BLaER1 treated with 17β-estradiol and CSF1 and Interleukin-3, amounts not matched to agents 10 nM and 100 nM (cell line): ENCODE data around the gene RNF26.

Experiments used
- H3K27ac ChIP-seq, 11 experiments: shearing (Covaris generic); formaldehyde crosslinking; 2 replicates each; pipeline ENCODE4 v1.8.1; 2022
- H3K27me3 ChIP-seq, 11 experiments: shearing (Covaris generic); formaldehyde crosslinking; 2 replicates each; pipeline ENCODE4 v1.8.1; 2022
- H3K36me3 ChIP-seq, 11 experiments: shearing (Covaris generic); formaldehyde crosslinking; 2 replicates each; pipeline ENCODE4 v1.8.1; 2022
- H3K4me1 ChIP-seq, 10 experiments: shearing (Covaris generic); formaldehyde crosslinking; 2 replicates each; pipeline ENCODE4 v1.8.1; 2022
- H3K4me2 ChIP-seq, 11 experiments: shearing (Covaris generic); formaldehyde crosslinking; 2 replicates each; pipeline ENCODE4 v1.8.1; 2022
- H3K4me3 ChIP-seq, 10 experiments: shearing (Covaris generic); formaldehyde crosslinking; 2 replicates each; pipeline ENCODE4 v1.8.1; 2022
- H3K9ac ChIP-seq, 11 experiments: shearing (Covaris generic); formaldehyde crosslinking; 2 replicates each; pipeline ENCODE4 v1.8.1; 2022
- H3K9me3 ChIP-seq, 11 experiments: shearing (Covaris generic); formaldehyde crosslinking; replicated peaks in 1 of 11; 2 replicates each; pipeline ENCODE4 v1.8.1; 2022
- H4K20me1 ChIP-seq, 11 experiments: shearing (Covaris generic); formaldehyde crosslinking; 2 replicates each; pipeline ENCODE4 v1.8.1; 2022
- Cebpa-rat ChIP-seq, 11 experiments: shearing (Covaris generic); IDR thresholded peaks; 2 replicates each; pipeline ENCODE4 v1.8.1; 2022

The RNF26 gene

DNA sequence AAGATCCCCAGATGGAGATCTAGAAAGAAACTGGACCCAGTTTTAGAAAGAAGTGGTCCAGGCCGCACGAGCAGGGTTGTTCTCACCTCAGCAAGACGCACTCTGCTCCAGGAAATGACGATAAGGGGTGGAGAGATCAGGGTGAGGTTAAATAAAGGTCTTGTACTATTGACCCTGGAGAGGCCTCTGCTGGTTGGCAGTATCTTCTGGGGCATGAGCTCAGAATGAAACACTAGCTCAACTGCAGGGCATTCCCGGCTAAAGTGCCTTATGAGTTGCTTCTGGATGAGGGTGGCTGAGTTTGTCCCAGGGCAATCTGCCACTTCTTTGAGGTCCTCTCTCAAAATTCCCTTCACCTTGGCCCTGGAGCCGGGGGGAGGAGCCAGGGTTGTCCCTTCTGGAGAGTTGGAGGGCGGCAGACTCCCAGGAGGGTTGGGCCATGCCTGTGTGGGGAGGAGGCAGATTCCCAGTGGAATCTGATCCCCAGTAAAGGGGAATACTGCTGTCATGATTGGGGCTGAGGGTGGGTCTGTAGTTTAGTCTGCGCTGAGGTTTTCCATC lies 36.2 kb downstream of the RNF26 start:
- Histone ChIP-seq H3K9me3 (no peaks in the 10 kb centered on the region), H3K27ac (no peak overlapping the region), H4K20me1 (no peaks in the 10 kb centered on the region), H3K4me2 (peak overlapping the region in 8 of 11 experiments; percentile 5 to 74 (median 26); a peak in 11 of 22 replicates), H3K27me3 (no peaks in the 10 kb centered on the region), H3K4me3 (no peak overlapping the region), H3K4me1 (peaks cover 20 to 80% (median 65%) of the 10 kb centered on the region in 10 experiments), H3K9ac (peak overlapping the region in 2 of 11 experiments; percentile 44; a peak in 2 of 22 replicates), H3K36me3 (no peaks in the 10 kb centered on the region)
- TF ChIP-seq Cebpa-rat (IDR thresholded peaks at IDR 0.05): no peak

DNA sequence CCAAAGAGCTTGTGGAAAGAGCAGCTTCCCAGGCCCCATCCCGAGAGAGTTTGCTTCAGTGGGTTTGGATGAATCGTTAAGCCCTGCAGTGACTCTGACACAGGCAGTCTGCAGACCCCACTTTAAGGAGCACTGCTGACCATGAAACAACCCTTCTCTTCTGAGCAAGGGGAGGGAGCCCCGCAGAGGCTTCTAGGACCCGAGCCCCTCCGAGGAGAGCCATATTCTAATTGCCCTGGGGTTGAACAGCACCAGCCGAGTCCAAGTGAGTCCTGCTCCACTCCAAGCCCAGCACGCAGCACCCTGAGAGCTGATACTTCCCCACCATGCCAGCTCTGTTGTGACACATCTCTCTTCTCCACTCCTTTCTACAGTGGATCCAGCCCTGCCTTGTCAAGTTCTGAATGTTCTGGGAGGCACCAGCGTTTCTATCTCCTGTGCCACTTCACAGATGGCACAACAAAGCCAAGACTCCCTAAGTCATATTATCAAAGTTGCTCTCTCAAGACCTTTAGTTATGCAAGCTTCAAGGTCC lies 36.8 kb downstream of the RNF26 start:
- H3K9ac ChIP-seq: no peak overlapping the region; a peak in 1 of 22 replicates
- H3K4me1 ChIP-seq: peaks cover 20 to 82% (median 64%) of the 10 kb centered on the region in 10 experiments
- no peak for TF ChIP-seq Cebpa-rat (IDR thresholded peaks at IDR 0.05)
- H3K9me3 ChIP-seq: no peaks in the 10 kb centered on the region
- no peaks in the 10 kb centered on the region for H3K27me3 ChIP-seq
- peak overlapping the region in 7 of 11 experiments; percentile 5 to 74 (median 34); a peak in 11 of 22 replicates for H3K4me2 ChIP-seq
- H3K4me3 ChIP-seq: no peak overlapping the region
- H3K27ac ChIP-seq: no peak overlapping the region
- no peaks in the 10 kb centered on the region for H3K36me3 ChIP-seq
- H4K20me1 ChIP-seq: no peaks in the 10 kb centered on the region

DNA sequence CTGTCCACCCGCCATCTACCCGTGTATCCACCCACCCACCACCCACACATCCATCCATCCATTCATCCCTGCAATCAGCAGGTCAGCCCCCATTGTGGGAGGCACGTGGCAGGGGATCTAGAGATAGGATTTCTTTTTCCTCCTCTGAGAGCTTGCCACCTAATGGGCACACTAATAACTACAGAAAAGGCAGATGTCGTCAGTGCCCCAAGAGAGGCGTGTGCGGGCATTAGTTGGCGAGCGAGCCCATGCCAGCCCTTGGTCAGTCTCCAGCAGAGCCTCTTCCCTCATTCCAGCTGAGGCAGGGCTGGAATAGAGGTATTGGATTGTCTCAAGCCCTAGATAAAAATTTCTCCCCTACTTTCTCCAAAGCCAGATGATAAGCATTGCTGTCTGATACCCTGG lies 37.5 kb downstream of the RNF26 start:
- H4K20me1 ChIP-seq: no peaks in the 10 kb centered on the region; a peak in 1 of 22 replicates
- H3K36me3 ChIP-seq: no peaks in the 10 kb centered on the region
- no peak for TF ChIP-seq Cebpa-rat (IDR thresholded peaks at IDR 0.05)
- peaks cover 20 to 82% (median 69%) of the 10 kb centered on the region in 10 experiments for H3K4me1 ChIP-seq
- no peak overlapping the region; a peak in 1 of 22 replicates for H3K9ac ChIP-seq
- H3K9me3 ChIP-seq: no peaks in the 10 kb centered on the region
- no peaks in the 10 kb centered on the region for H3K27me3 ChIP-seq
- no peak overlapping the region for H3K27ac ChIP-seq
- H3K4me3 ChIP-seq: no peak overlapping the region
- H3K4me2 ChIP-seq: peak overlapping the region in 8 of 11 experiments; percentile 5 to 74 (median 26); a peak in 10 of 22 replicates

DNA sequence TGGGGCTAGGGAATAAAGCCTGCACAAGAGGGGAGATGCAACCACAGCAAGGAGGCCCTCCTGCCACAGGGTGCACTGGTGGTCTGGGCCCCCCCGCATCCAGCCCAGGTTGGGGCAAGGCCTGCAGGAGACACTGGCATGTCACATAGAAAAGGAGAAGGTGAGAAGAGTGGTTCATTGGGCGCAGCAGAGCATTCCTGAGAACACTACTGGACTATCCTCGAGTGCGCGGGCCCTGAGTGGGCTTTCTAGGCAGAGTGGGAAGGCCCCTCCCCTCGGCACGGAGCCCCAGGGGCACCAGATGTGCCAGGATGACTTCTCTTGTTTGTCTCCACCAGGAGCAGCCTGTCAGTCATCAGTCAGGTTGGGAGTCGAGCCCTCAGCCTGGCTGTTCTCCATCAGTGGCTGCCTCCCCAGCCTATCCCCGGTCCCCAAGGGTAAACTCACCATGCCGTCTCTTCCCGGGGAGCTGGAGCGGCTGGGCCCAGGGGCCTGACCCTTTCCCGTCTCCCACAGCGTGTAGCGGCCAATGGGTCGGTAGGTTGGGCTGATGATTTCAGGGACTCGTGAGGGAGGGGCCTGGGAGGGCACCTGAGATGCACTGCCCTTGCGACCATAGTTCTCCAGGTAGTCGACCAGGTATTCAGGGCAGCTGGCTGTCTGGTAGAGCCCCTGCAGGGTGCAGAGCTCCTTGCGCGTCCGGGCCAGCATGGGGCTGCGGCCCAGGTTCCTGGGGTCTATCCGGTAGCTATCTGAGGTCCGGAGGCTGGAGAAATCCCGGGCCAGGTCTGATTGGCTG lies 38.1 kb downstream of the RNF26 start:
- Histone ChIP-seq H3K9me3 (no peaks in the 10 kb centered on the region), H3K4me2 (peak overlapping the region in 8 of 11 experiments; percentile 5 to 74 (median 26); a peak in 9 of 22 replicates)

DNA sequence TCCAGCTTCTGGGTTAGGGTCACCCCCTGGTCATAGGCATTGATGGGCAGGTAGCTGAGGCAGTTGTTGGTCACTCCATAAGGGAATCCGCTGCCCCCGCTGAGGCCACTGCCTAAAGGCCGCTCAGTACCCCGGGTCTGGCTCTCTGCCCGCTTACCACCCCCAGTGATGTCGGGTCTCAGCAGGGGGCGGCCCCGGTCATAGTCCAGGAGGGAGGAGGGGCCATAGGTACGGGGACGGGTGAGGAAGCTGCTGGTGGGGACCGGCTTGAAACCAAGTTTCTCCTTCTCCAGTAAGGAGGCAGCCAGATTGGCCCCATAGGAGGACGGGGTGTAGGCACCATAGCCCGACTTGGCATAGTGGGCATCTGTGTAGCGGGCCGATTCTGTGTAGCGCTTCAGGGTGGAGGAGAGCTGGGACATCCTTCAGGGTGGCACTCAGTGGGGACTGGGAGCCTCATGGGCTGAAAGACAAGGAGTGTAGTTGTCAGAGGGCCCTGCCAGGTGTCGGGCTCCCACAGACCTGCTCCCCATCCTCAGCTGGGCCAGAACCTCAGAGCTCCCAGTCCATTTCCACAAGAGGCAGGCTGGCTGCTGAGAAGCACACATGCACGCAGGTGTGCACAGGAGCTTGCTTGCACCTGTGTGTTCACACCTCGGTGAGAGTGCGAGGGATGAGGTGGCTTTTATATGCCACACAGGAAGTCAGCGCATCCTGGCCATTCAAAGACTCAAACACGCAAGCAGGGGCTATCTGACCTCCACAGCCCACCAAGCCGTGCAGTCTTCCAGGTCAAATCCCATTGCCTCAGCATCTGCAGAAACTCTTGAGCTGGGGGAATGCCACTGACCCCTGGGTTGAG lies 39.0 kb downstream of the RNF26 start:
- no peak for TF ChIP-seq Cebpa-rat (IDR thresholded peaks at IDR 0.05)
- Histone ChIP-seq H3K4me3 (no peak overlapping the region), H3K4me2 (peak overlapping the region in 9 of 11 experiments; percentile 5 to 55 (median 36); a peak in 14 of 22 replicates), H3K36me3 (no peaks in the 10 kb centered on the region), H3K9me3 (no peaks in the 10 kb centered on the region), H3K4me1 (peaks cover 16 to 81% (median 67%) of the 10 kb centered on the region in 10 experiments), H3K27ac (no peak overlapping the region), H3K9ac (no peak overlapping the region; a peak in 1 of 22 replicates), H3K27me3 (no peaks in the 10 kb centered on the region), H4K20me1 (no peaks in the 10 kb centered on the region; a peak in 1 of 22 replicates)

More for the DNA sequence above, 38.1 kb downstream of the RNF26 start:
- Histone ChIP-seq H3K9ac (no peak overlapping the region), H4K20me1 (no peaks in the 10 kb centered on the region; a peak in 1 of 22 replicates), H3K27me3 (no peaks in the 10 kb centered on the region), H3K27ac (no peak overlapping the region), H3K36me3 (no peaks in the 10 kb centered on the region), H3K4me1 (peaks cover 19 to 82% (median 70%) of the 10 kb centered on the region in 10 experiments), H3K4me3 (no peak overlapping the region)
- no peak for TF ChIP-seq Cebpa-rat (IDR thresholded peaks at IDR 0.05)

DNA sequence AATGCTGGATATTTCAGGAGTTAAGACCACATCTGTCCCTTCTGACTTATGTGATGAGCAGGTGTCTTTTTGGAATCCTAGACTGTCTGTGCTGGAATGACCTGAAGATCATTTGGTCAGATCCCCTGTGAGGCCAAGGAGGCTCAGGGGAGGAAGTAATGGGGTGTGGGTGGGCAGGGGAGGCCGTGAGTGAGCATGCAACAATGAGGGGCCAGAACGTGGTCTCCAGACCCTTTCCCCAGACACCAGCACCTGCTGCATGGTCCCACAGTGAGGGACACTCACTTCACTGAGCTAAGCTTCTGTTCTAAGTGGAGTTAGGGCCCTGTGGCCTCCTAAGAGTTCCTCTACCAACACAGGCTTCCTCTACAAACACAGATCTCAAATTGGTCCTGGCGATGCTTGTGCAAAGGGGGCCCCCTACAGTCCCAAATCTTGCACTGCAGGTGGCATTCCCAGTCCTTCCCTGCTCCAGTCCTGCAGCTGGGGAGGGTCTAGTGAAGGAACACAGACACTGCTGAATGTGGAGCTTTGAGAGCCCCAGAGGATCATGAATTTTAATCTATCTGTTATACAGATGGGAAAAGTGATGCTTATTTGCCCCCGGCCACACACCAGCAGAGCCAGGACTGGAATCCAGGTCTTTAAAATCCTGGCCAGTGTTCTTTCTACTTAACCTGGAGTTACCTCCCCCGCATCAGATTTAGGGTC lies 39.7 kb downstream of the RNF26 start:
- no peaks in the 10 kb centered on the region; a peak in 1 of 22 replicates for H4K20me1 ChIP-seq
- no peaks in the 10 kb centered on the region for H3K36me3 ChIP-seq
- no peak for TF ChIP-seq Cebpa-rat (IDR thresholded peaks at IDR 0.05)
- H3K27ac ChIP-seq: no peak overlapping the region
- no peaks in the 10 kb centered on the region for H3K27me3 ChIP-seq
- peaks cover 9 to 74% (median 59%) of the 10 kb centered on the region in 10 experiments; a peak in 18 of 20 replicates for H3K4me1 ChIP-seq
- H3K9ac ChIP-seq: no peak overlapping the region; a peak in 1 of 22 replicates
- no peaks in the 10 kb centered on the region for H3K9me3 ChIP-seq
- no peak overlapping the region for H3K4me3 ChIP-seq
- peak overlapping the region in 9 of 11 experiments; percentile 5 to 55 (median 36); a peak in 14 of 22 replicates for H3K4me2 ChIP-seq

DNA sequence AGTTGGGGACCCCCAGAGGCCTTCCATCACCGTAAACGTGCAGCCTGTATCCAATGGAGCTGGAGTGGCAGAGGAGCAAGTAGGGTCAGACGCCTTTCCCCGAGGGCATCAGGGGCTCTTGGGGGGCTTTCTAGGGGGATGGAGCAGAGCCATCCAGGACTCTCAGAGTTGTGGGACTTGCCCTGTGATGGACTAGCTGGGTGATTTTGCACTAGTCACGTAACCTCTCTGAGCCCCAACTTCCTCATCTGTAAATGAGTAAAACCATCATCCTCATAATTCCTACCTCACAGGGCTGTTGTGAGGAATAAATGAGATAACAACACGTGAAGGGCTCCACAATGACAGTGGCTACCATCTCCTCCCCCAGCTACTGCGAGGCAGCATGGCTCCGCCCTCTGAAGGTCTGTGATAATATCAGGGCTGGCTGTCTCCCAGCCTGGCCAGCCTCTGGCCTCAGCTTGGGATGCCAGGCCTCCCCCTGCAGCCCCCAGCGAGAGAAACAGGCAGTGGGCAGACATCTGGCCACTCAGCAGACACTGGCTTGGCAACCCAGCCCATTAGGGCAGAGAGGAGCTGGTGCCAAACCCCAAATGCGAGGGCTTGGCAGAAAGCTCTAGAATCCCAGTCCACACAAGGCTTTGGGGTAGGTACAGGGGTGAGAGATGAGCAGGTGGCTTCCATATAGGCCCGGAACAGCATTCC lies 40.5 kb downstream of the RNF26 start:
- Histone ChIP-seq H3K27ac (no peak overlapping the region), H3K4me2 (0 out of 22 replicates have a peak overlapping the region, but pooled peaks of 1 of the 11 experiments have one; percentile 33)
- TF ChIP-seq Cebpa-rat (IDR thresholded peaks at IDR 0.05): no peak

More for the DNA sequence above, 40.5 kb downstream of the RNF26 start:
- Histone ChIP-seq H3K4me3 (no peak overlapping the region), H4K20me1 (no peaks in the 10 kb centered on the region; a peak in 1 of 22 replicates), H3K9me3 (no peaks in the 10 kb centered on the region), H3K4me1 (peaks cover 9 to 67% (median 53%) of the 10 kb centered on the region in 10 experiments; a peak in 18 of 20 replicates), H3K36me3 (no peaks in the 10 kb centered on the region), H3K27me3 (no peaks in the 10 kb centered on the region), H3K9ac (no peak overlapping the region)
